A549 (cell line): ENCODE results near the gene RARA. TPM values are rescaled to one million over a fixed set of nuclear protein-coding genes. Genes with fewer than 3 reads are reported as not detected.

Experiments
- ATAC-seq, 2 experiments: fragments of 200-7000 bp in 1 of 2; fragments of >200 bp in 1 of 2; cut with Nextera tagmentation in 1 of 2; cut with Tn5 transposase in 1 of 2; 3 replicates each; pipeline versions ENCODE4 v1.8.0 to v1.9.1; 2018 to 2020; ENCODE audit warnings: mild to moderate bottlenecking in 1 of 2, moderate library complexity in 1 of 2
- CTCF ChIA-PET: fragments of 300-600 bp; sonication (Branson Sonifier 250); formaldehyde crosslinking; extraction: SDS; loops from one replicate; lab custom pipeline; 2021; ENCODE audit warnings: antibody characterized with exemption, inconsistent platforms; lab: Yijun Ruan, JAX
- POLR2A ChIA-PET: fragments of 350-600 bp; formaldehyde crosslinking; extraction: SDS; loops from one replicate; lab custom pipeline; 2021; ENCODE audit warnings: antibody characterized with exemption, inconsistent platforms; lab: Yijun Ruan, JAX
- DNase-seq, 2 experiments: peaks; one replicate each; pipeline versions ENCODE4 v3.0.0 to v3.0.0-alpha.2; 2011 to 2016; ENCODE audit warnings: low read depth in 1 of 2, low spot score in 1 of 2
- FAIRE-seq: peaks from 2 replicates; lab custom pipeline; 2011; peaks lifted over from hg19 to GRCh38; lab: Jason Lieb, UNC
- H3K27ac ChIP-seq, 2 experiments: fragments of >200 bp; sonication (Bioruptor Twin); formaldehyde crosslinking; 3 replicates each; pipeline ENCODE4 v1.5.1; 2016 to 2017
- H3K4me1 ChIP-seq: fragments of >200 bp; sonication (Bioruptor Twin); formaldehyde crosslinking; 3 replicates; pipeline ENCODE4 v1.6.1; 2016
- H3K4me2 ChIP-seq: fragments of >200 bp; sonication (Bioruptor Twin); formaldehyde crosslinking; 3 replicates; pipeline ENCODE4 v1.6.1; 2016
- H3K4me3 ChIP-seq: fragments of >200 bp; sonication (Bioruptor Twin); formaldehyde crosslinking; 3 replicates; pipeline ENCODE4 v1.5.1; 2016
- H3K9me3 ChIP-seq: fragments of >200 bp; sonication (Bioruptor Twin); formaldehyde crosslinking; 3 replicates; pipeline ENCODE4 v1.6.1; 2016
- BHLHE40 ChIP-seq: IDR thresholded peaks from 2 replicates; pipeline ENCODE4 v1.6.1; 2012; ENCODE audit warnings: low read depth, low read length, inconsistent platforms
- CBX2 ChIP-seq: fragments of 200-600 bp; sonication (generic); IDR thresholded peaks from 2 replicates; pipeline ENCODE4 v1.6.1; 2016; ENCODE audit warnings: low read depth, mild to moderate bottlenecking, borderline replicate concordance
- CBX8 ChIP-seq: fragments of 200-600 bp; sonication (generic); IDR thresholded peaks from 2 replicates; pipeline ENCODE4 v1.6.1; 2016
- CEBPB ChIP-seq, 2 experiments: fragments of >200 bp in 1 of 2; sonication (Bioruptor Twin) in 1 of 2; formaldehyde crosslinking in 1 of 2; IDR thresholded peaks; 2 replicates each; pipeline ENCODE4 v1.6.1; 2012 to 2016
- CHD4 ChIP-seq: fragments of 200-600 bp; sonication (generic); IDR thresholded peaks from 2 replicates; pipeline ENCODE4 v1.6.1; 2016; ENCODE audit warnings: antibody characterized with exemption, mild to moderate bottlenecking, borderline replicate concordance
- EP300 ChIP-seq, 2 experiments: fragments of >200 bp; sonication (Bioruptor Twin); formaldehyde crosslinking; IDR thresholded peaks; 2 replicates in 1 of 2; 3 replicates in 1 of 2; pipeline ENCODE4 v1.6.1; 2016 to 2017
- FOSB ChIP-seq: fragments of 250-450 bp; sonication (Bioruptor Pico); IDR thresholded peaks from 2 replicates; pipeline ENCODE4 v1.5.0; 2020; ENCODE audit warnings: mild to moderate bottlenecking, moderate library complexity
- FOSL2 ChIP-seq, 2 experiments: fragments of 450-650 bp in 1 of 2; fragments of >200 bp in 1 of 2; sonication (Bioruptor Twin) in 1 of 2; formaldehyde crosslinking; IDR thresholded peaks; 2 replicates each; pipeline versions ENCODE4 v1.5.0 to v1.6.1; 2016 to 2020; ENCODE audit warnings: mild to moderate bottlenecking in 1 of 2, moderate library complexity in 1 of 2
- FOXS1 ChIP-seq: fragments of 250-450 bp; sonication (Bioruptor Pico); IDR thresholded peaks from 2 replicates; pipeline ENCODE4 v1.5.0; 2020; ENCODE audit warnings: mild to moderate bottlenecking, moderate library complexity
- HOXA7 ChIP-seq: fragments of 250-450 bp; sonication (Bioruptor Pico); IDR thresholded peaks from 2 replicates; pipeline ENCODE4 v1.5.0; 2020; ENCODE audit warnings: mild to moderate bottlenecking, moderate library complexity
- HOXB13 ChIP-seq: fragments of 250-450 bp; sonication (Bioruptor Pico); IDR thresholded peaks from 2 replicates; pipeline ENCODE4 v1.5.0; 2020; ENCODE audit warnings: low read depth, mild to moderate bottlenecking, moderate library complexity
- JUN ChIP-seq, 2 experiments: fragments of >200 bp; sonication (Bioruptor Twin); formaldehyde crosslinking; IDR thresholded peaks; 2 replicates in 1 of 2; 3 replicates in 1 of 2; pipeline ENCODE4 v1.6.1; 2016 to 2017
- KDM1A ChIP-seq: fragments of 200-600 bp; sonication (generic); IDR thresholded peaks from 2 replicates; pipeline ENCODE4 v1.6.1; 2016; ENCODE audit warnings: low read depth, mild to moderate bottlenecking
- MAFK ChIP-seq: fragments of 450-650 bp; IDR thresholded peaks from 2 replicates; pipeline ENCODE4 v1.6.1; 2014; ENCODE audit not compliant: partially characterized antibody
- MAZ ChIP-seq: fragments of 150-350 bp; IDR thresholded peaks from 2 replicates; pipeline ENCODE4 v1.6.1; 2014; ENCODE audit warnings: antibody characterized with exemption, low read depth, low read length, borderline replicate concordance
- MYC ChIP-seq: IDR thresholded peaks from 2 replicates; pipeline ENCODE4 v1.6.1; 2012; ENCODE audit warnings: mild to moderate bottlenecking, inconsistent platforms, low read length, improper control_type of control experiment, borderline replicate concordance
- NPAS2 ChIP-seq: fragments of 250-450 bp; sonication (Bioruptor Pico); IDR thresholded peaks from 2 replicates; pipeline ENCODE4 v1.8.0; 2022; ENCODE audit warnings: mild to moderate bottlenecking, moderate library complexity, borderline replicate concordance
- PHF8 ChIP-seq: fragments of 200-600 bp; sonication (generic); IDR thresholded peaks from 2 replicates; pipeline ENCODE4 v1.6.1; 2016; ENCODE audit warnings: low read depth, mild to moderate bottlenecking, antibody characterized with exemption, moderate library complexity, borderline replicate concordance
- POLR2AphosphoS2 ChIP-seq: conservative IDR thresholded peaks from 2 replicates; pipeline ENCODE4 v1.6.1; 2012; ENCODE audit warnings: low read length, improper control_type of control experiment, inconsistent platforms
- RAD21 ChIP-seq, 2 experiments: fragments of >200 bp in 1 of 2; sonication (Bioruptor Twin) in 1 of 2; formaldehyde crosslinking in 1 of 2; IDR thresholded peaks in 1 of 2; conservative IDR thresholded peaks in 1 of 2; 2 replicates in 1 of 2; 3 replicates in 1 of 2; pipeline ENCODE4 v1.6.1; 2012 to 2018; ENCODE audit warnings: inconsistent platforms in 1 of 2
- RARB ChIP-seq: fragments of 250-450 bp; sonication (Bioruptor Pico); IDR thresholded peaks from 2 replicates; pipeline ENCODE4 v1.8.0; 2021; ENCODE audit warnings: mild to moderate bottlenecking, moderate library complexity
- RFX5 ChIP-seq: fragments of 450-650 bp; IDR thresholded peaks from 2 replicates; pipeline ENCODE4 v1.7.1; 2014; ENCODE audit warnings: antibody characterized with exemption, mild to moderate bottlenecking, moderate library complexity
- RNF2 ChIP-seq: fragments of 200-600 bp; sonication (generic); IDR thresholded peaks from 2 replicates; pipeline ENCODE4 v1.6.1; 2016; ENCODE audit warnings: low read depth, mild to moderate bottlenecking, antibody characterized with exemption, moderate library complexity, borderline replicate concordance
- SMC3 ChIP-seq: fragments of >200 bp; sonication (Bioruptor Twin); formaldehyde crosslinking; IDR thresholded peaks from 3 replicates; pipeline ENCODE4 v1.6.1; 2018; ENCODE audit warnings: inconsistent platforms
- SREBF2 ChIP-seq: fragments of 450-650 bp; IDR thresholded peaks from 2 replicates; pipeline ENCODE4 v1.6.1; 2014; ENCODE audit warnings: mild to moderate bottlenecking, moderate library complexity
- TFCP2L1 ChIP-seq: fragments of 250-450 bp; sonication (Bioruptor Pico); IDR thresholded peaks from 2 replicates; pipeline ENCODE4 v1.5.0; 2021; ENCODE audit warnings: mild to moderate bottlenecking
- TP53 ChIP-seq: fragments of 250-450 bp; sonication (Bioruptor Pico); IDR thresholded peaks from 2 replicates; pipeline ENCODE4 v1.5.0; 2021; ENCODE audit warnings: mild to moderate bottlenecking, moderate library complexity
- ZC3H11A ChIP-seq: fragments of 450-650 bp; IDR thresholded peaks from 2 replicates; pipeline ENCODE4 v1.6.1; 2014; ENCODE audit warnings: antibody characterized with exemption, mild to moderate bottlenecking
- ZSCAN20 ChIP-seq: fragments of 250-450 bp; sonication (Bioruptor Pico); IDR thresholded peaks from 2 replicates; pipeline ENCODE4 v1.8.0; 2022; ENCODE audit warnings: mild to moderate bottlenecking, moderate library complexity
- WGBS: methylation state at CpG from one replicate; pipeline ENCODE4 v1.1.6; 2017; ENCODE audit errors: missing lambda C conversion rate; 5-methylcytosine and 5-hydroxymethylcytosine counted together
- polyA plus RNA-seq, 4 experiments: library from polyadenylated mRNA; depleted of rRNA in 3 of 4; stranded (reverse); fragments of >200 nt; fragmentation: RNase III in 1 of 4; extraction: RNeasy Plus Mini Kit Qiagen cat#74134 plus additional on column Dnase treatment in 1 of 4; gene quantifications; 2 replicates in 3 of 4; 3 replicates in 1 of 4; pipeline ENCODE4 v1.2.3, GENCODE V29; 2011 to 2017
- TF ChIP-seq, protein P1 (sequence below): fragments of 250-450 bp; sonication (Bioruptor Pico); IDR thresholded peaks from 2 replicates; pipeline ENCODE4 v1.5.0; 2021; ENCODE audit warnings: mild to moderate bottlenecking, moderate library complexity, borderline replicate concordance
- TF ChIP-seq, protein P2 (sequence below): IDR thresholded peaks from 2 replicates; pipeline ENCODE4 v1.6.1; 2012
- TF ChIP-seq, protein P3 (sequence below): fragments of 250-450 bp; sonication (Bioruptor Pico); IDR thresholded peaks from 2 replicates; pipeline ENCODE4 v1.5.0; 2020; ENCODE audit warnings: low read depth, mild to moderate bottlenecking, moderate library complexity

Gene RARA
- polyA plus RNA-seq, 2 of the 4 experiments (the other 2 are of a cell fraction): 8.6 to 17.2 TPM

DNA sequence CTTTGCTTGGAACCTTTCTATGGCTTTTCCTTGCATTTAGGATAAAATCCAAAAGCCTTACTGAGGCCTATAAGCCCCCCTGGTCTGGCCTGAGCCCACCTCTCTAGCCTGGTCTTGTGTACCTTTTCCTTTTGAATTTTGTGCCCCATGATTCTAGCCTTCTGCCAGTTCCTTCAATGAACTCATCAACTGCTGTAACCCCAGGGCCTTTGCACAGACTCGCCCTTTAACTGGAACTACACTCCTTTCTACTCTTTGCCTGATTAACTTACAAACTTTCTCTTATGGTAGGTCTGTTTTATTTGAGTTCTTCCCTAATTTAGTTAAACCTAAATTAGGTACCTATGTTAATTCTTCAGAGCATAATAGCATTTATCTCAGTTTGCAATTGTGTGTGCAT is 31.3 kb downstream of the RARA start (continued):
- TF ChIP-seq, protein P1, sequence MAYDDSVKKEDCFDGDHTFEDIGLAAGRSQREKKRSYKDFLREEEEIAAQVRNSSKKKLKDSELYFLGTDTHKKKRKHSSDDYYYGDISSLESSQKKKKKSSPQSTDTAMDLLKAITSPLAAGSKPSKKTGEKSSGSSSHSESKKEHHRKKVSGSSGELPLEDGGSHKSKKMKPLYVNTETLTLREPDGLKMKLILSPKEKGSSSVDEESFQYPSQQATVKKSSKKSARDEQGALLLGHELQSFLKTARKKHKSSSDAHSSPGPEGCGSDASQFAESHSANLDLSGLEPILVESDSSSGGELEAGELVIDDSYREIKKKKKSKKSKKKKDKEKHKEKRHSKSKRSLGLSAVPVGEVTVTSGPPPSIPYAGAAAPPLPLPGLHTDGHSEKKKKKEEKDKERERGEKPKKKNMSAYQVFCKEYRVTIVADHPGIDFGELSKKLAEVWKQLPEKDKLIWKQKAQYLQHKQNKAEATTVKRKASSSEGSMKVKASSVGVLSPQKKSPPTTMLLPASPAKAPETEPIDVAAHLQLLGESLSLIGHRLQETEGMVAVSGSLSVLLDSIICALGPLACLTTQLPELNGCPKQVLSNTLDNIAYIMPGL (CRISPR knock-in tag): no peak
- TF ChIP-seq KDM1A (peak; percentile 89), HOXB13 (no peak)

- Histone ChIP-seq H3K4me2 (peak overlapping the region; percentile 97), H3K27ac (peak overlapping the region; percentile 91 to 92), H3K4me3 (peak overlapping the region; percentile 83), H3K4me1 (peaks cover 54% of the 10 kb centered on the region), H3K9me3 (no peaks in the 10 kb centered on the region)
- ChIA-PET POLR2A (interaction anchor here (0.8 to 1.6 kb wide), 4 partner anchors 18 to 34 kb away, joined by 3 to 7 read pairs (median 3); no protein-coding TSS in a partner anchor), CTCF (interaction anchor here (0.6 to 40.3 kb wide), 4 partner anchors 10 to 1689 kb away, joined by 3 to 2395 read pairs (median 120); partner anchors contain the start of genes CDC6 and RARA)
- WGBS: 4% methylated on average over 31 of the region's 55 CpGs
- DNase-seq (peak; percentile 92 to 93), ATAC-seq (peak; percentile 76 to 79), FAIRE-seq (no peak)
- TF ChIP-seq CBX8: no peak
- TF ChIP-seq MAZ: peak; percentile 83
- 0 out of 4 replicates have a peak, but pooled peaks of 1 of the 2 experiments have one; percentile 6 for TF ChIP-seq CEBPB (IDR thresholded peaks at IDR 0.05)
- TF ChIP-seq, protein P1 (CRISPR knock-in tag): 0 out of 2 replicates have a peak, but pooled peaks have one; percentile 13
- TF ChIP-seq CHD4: no peak
- no peak for TF ChIP-seq MAFK
- TF ChIP-seq RFX5: no peak
- TF ChIP-seq CBX2: no peak
- no peak for TF ChIP-seq ZSCAN20 (CRISPR knock-in tag)
- TF ChIP-seq, protein P2, sequence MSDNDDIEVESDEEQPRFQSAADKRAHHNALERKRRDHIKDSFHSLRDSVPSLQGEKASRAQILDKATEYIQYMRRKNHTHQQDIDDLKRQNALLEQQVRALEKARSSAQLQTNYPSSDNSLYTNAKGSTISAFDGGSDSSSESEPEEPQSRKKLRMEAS: peak; percentile 22
- 0 out of 2 replicates have a peak, but pooled peaks have one; percentile 73 for TF ChIP-seq RARB (CRISPR knock-in tag)
- TF ChIP-seq MYC: peak; percentile 51; the same call in 1 of the 2 replicates
- TF ChIP-seq JUN (IDR thresholded peaks at IDR 0.05): peak in 1 of 2 experiments; percentile 71; a peak in 2 of 5 replicates
- peak; percentile 54; the same call in 1 of the 2 replicates for TF ChIP-seq HOXA7 (CRISPR knock-in tag)
- TF ChIP-seq RNF2: no peak
- 0 out of 2 replicates have a peak, but pooled peaks have one; percentile 14 for TF ChIP-seq TFCP2L1
- TF ChIP-seq RAD21 (conservative IDR thresholded peaks at IDR 0.05 in 1 of 2, IDR thresholded peaks at IDR 0.05 in 1 of 2): no peak
- no peak for TF ChIP-seq TP53 (CRISPR knock-in tag)
- TF ChIP-seq FOXS1 (CRISPR knock-in tag): no peak
- no peak for TF ChIP-seq SREBF2
- TF ChIP-seq, protein P3, sequence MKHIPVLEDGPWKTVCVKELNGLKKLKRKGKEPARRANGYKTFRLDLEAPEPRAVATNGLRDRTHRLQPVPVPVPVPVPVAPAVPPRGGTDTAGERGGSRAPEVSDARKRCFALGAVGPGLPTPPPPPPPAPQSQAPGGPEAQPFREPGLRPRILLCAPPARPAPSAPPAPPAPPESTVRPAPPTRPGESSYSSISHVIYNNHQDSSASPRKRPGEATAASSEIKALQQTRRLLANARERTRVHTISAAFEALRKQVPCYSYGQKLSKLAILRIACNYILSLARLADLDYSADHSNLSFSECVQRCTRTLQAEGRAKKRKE: no peak
- TF ChIP-seq FOSB (CRISPR knock-in tag): peak; percentile 87
- TF ChIP-seq KDM1A: no peak
- peak; percentile 54; the same call in 1 of the 2 replicates for TF ChIP-seq PHF8
- no peak for TF ChIP-seq BHLHE40
- 0 out of 3 replicates have a peak, but pooled peaks have one; percentile 28 for TF ChIP-seq SMC3
- TF ChIP-seq EP300 (IDR thresholded peaks at IDR 0.05): no peak
- TF ChIP-seq NPAS2 (CRISPR knock-in tag): no peak
- 0 out of 2 replicates have a peak, but pooled peaks have one; percentile 4 for TF ChIP-seq ZC3H11A
- no peak for TF ChIP-seq FOSL2 (IDR thresholded peaks at IDR 0.05)
- peak; percentile 68 for TF ChIP-seq FOSL2 (CRISPR knock-in tag; IDR thresholded peaks at IDR 0.05)
- peak; percentile 72; the same call in 1 of the 2 replicates for TF ChIP-seq POLR2AphosphoS2
Measured at GRCh38 chr17:40340880-40341807, 32.2 kb downstream of the RARA start.
